ENCODE results near the gene BRCA1.

DNA sequence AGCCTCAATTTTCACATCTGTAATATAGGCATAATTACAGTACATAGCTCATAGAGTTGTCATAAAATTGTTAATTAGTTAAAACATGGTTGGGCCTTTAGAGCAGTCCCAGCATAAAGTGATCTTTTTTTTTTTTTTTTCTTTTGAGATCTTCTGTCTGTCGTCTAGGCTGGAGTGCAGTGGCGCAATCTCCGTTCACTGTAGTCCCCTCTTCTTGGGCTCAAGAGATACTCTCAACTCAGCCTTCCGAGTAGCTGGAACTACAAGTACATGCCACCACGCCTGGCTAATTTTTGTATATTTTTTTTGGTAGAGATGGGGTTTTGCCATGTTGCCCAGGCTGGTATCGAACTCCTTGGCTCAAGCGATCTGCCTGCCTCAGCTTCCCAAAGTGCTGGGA is 69.1 kb downstream of the BRCA1 start:
- TF ChIP-seq CTCF (IDR thresholded peaks at IDR 0.05; ENCODE audit: insufficient read depth, low read depth, low read length) (no peak), EZH2 (IDR thresholded peaks at IDR 0.05; ENCODE audit: insufficient read depth, low read length) (no peak)

Data from astrocyte (in vitro differentiated cells and primary cell).